GM12864 (cell line): ENCODE data around the gene CEP70.
"Not testable (repeated sequence)": the region's sequence is repeated elsewhere in the genome, so short reads cannot be mapped to it uniquely, and the experiment has no call there.

Source experiments
- DNase-seq: peaks from one replicate; pipeline ENCODE4 v3.0.0-alpha.2; 2011; ENCODE audit warnings: low read depth
- H3K4me3 ChIP-seq: 2 replicates; pipeline ENCODE4 v1.5.1; 2011; ENCODE audit warnings: mild to moderate bottlenecking, low read depth, low read length, control low read depth
- TF ChIP-seq, protein P1 (sequence below): IDR thresholded peaks from 2 replicates; pipeline ENCODE4 v1.5.1; 2011; ENCODE audit warnings: low read depth, mild to moderate bottlenecking, moderate library complexity, low read length, control low read depth, inconsistent platforms; ENCODE audit errors: missing control alignments

CEP70 gene

DNA sequence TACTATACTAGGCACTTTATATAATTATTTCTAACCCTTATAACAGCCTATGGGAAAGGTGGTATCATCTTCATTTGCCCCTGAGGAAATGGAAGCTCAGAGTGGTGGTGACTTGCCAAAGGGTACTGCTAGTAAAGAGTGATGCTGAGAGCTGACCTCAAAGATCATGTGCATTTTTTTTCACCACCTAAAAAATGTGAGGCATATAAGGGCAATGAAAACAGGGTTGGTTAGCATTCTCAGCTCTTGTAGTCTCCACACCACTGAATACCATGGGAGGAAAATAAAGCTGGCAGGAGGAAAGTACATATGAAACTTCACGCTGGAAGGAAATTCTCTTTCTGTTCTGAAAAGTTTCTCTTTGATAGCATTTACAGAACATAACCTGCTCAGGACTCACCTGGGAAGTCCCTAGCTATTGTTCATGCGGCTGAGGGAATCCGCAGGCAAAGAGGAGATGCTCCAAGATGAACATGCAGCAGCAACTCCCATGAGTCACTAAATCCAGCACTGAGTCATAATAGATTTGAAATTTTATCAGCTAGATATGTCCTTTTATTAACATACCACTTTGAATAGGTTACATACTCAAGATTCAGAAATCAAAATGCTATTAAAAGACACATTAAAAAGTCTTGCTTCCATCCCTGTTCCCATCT lies 31.8 kb upstream of the CEP70 start:
- DNase-seq: no peak
- TF ChIP-seq, protein P1, sequence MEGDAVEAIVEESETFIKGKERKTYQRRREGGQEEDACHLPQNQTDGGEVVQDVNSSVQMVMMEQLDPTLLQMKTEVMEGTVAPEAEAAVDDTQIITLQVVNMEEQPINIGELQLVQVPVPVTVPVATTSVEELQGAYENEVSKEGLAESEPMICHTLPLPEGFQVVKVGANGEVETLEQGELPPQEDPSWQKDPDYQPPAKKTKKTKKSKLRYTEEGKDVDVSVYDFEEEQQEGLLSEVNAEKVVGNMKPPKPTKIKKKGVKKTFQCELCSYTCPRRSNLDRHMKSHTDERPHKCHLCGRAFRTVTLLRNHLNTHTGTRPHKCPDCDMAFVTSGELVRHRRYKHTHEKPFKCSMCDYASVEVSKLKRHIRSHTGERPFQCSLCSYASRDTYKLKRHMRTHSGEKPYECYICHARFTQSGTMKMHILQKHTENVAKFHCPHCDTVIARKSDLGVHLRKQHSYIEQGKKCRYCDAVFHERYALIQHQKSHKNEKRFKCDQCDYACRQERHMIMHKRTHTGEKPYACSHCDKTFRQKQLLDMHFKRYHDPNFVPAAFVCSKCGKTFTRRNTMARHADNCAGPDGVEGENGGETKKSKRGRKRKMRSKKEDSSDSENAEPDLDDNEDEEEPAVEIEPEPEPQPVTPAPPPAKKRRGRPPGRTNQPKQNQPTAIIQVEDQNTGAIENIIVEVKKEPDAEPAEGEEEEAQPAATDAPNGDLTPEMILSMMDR: no peak
- H3K4me3 ChIP-seq: no peak overlapping the region

DNA sequence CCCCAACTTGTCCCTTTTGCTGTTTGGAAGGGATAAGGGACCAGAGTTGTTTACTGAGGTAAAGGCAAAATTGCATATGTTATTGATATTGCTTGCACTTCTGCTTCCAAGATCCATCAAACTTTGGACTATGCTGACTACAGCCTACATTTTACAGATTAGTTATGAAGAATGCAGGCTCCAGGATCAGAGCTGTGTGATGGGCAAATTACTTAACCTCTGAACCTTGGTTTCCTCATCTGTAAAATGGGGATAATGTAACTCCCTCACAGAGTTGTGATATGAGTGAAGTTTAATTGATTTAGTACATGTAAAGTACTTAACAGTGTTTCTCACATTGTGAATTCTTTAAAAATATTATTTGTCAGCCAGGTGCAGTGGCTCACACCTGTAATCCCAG lies 30.5 kb upstream of the CEP70 start:
- TF ChIP-seq, protein P1: no peak
- DNase-seq: no peak
- H3K4me3 ChIP-seq: no peak overlapping the region

DNA sequence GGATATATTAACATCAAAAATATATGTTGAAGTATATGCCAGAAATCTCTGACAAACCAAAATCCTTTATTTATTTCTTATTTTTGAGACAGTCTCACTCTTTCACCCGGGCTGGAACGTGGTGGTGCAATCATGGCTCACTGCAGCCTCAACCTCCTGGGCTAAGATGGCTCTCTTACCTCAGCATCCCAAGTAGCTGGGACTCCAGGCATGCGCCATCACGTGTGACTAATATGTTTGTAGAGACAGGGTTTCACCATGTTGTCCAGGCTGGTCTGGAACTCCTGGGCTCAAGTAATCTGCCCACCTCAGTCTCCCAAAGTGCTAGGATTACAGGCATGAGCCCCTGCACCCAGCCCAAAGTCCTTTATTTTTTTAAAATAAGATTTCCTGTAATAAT lies 26.4 kb upstream of the CEP70 start:
- TF ChIP-seq, protein P1: no peak
- DNase-seq: no peak
- H3K4me3 ChIP-seq: no peak overlapping the region

DNA sequence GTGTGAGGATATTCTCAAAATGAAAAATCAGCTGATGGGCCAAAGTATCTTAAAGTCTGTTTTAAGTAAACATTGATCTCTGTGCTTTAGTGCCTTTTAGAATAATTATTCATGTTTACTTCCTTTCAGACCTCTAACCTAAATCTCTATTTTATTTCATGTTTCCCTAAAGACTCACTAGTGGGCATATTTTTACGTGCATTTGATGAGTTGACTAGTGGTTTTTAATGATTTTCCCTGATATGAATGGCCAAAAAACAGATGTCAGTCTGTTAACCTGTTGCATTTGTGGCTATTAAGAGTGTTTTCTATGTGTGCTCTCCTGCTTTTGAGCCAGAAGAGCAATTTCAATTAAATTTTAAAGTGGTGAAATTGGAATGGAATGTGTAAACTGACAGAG lies 21.4 kb upstream of the CEP70 start:
- no peak overlapping the region for H3K4me3 ChIP-seq
- TF ChIP-seq, protein P1: no peak
- DNase-seq: no peak

DNA sequence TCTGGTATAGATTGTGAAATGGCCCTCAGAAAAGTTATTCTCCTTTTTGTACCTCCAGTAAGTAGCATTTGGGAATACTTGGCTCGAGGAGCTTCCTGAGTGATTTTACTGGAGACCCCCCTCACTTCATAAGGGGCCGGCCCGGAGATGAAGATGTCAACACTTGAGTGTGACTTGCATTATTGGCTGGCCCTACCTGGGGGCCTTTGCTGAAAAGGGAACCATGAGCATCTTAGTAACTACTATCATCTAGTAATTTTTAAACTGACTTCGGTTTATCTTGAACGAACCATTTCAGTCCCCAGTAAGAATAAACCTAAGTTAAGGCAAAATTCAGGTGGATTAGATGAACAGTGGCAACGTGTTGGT lies 15.8 kb upstream of the CEP70 start:
- H3K4me3 ChIP-seq: peak overlapping the region; percentile 63; the same call in 1 of the 2 replicates
- DNase-seq: no peak
- TF ChIP-seq, protein P1: no peak

DNA sequence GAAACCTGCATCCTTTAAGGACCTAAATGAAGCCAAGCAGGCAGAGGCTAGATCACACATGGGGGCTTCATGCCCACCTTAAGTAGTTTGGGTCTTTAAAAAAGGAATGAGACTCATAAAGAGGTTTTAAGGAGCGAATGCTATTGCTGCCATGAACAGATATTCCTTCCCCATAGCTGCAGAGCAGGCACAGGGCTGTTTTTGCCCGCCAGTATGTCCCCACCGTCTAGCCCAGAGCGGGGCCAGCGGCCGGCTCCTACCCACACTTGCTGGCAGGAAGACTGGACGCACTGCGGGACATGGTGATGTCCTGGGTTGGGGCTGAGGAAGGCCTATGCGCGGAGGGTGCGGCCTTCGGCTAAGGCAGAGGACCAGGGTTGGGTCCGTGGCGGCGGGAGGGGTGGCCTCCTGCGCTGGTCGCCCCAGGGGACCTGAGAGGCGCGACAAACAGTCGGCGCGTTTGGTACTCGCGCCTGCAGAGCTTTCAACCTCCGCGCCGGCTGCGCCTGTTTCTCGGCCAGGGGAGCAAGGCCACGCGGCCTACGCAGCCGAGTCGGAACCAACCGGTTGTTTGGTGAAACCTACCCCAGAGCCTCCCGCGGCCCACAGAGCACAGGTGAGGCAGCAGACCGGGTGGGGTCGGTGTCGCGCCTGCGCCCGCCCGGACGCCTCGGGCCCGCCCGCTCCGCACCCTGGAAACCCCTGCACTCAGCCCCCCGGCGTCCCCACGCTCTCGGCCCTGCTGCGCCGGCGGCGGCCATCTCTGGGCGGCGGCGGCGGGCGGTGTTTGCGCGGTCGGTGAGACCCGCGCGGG lies 14.5 kb upstream of the CEP70 start, which contains the start of gene FAIM:
FAIM (plus strand) TSS at position 450 of the 814 bp plus-strand sequence. CDS start 10,956 bp downstream, outside the sequence.
- peak within 1 kb of the TSS; percentile 63 for H3K4me3 ChIP-seq
- TF ChIP-seq, protein P1: no peak
- no peak for DNase-seq

DNA sequence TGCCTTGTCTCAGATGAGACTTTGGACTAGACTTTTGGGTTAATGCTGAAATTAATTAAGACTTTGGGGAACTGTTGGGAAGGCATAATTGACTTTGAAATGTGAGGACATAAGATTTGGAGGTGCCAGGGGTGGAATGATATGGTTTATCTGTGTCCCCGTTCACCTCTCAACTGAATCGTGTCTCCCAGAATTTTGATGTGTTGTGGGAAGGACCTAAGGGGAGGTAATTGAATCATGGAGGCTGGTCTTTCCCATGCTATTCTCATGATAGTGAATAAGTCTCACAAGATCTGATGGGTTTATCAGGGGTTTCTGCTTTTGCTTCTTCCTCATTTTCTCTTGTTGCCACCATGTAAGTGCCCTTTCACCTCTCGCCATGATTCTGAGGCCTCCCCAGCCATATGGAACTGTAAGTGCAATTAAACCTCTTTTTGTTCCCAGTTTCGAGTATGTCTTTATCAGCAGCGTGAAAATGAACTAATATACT lies 10.1 kb upstream of the CEP70 start:
- not testable (repeated sequence) for DNase-seq, H3K4me3 ChIP-seq

DNA sequence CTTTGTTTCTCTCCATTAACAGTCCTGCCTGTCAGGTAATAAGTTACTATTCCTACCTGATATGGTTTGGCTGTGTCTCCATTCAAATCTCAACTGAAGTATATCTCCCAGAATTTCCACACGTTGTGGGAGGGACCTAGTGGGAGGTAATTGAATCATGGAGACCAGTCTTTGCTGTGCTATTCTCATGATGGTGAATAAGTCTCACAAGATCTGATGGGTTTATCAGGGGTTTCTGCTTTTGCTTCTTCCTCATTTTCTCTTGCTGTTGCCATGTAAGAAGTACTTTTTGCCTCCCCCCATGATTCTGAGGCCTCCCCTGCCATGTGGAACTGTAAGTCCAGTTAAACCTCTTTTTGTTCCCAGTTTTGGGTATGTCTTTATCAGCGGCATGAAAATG lies 7.6 kb upstream of the CEP70 start:
- H3K4me3 ChIP-seq: not testable (repeated sequence)

More for the DNA sequence above, 7.6 kb upstream of the CEP70 start:
- not testable (repeated sequence) for DNase-seq
